HG02938 (cell line): Measurements from ENCODE around the gene HELLS.
"Not testable (repeated sequence)": the region's sequence is repeated elsewhere in the genome, so short reads cannot be mapped to it uniquely, and the experiment has no call there.

ENCODE experiments used
- ATAC-seq: cut with Tn5 transposase; IDR thresholded peaks from one replicate; pipeline ENCODE4 v1.9.1; 2021; ENCODE audit warnings: mild to moderate bottlenecking, moderate library complexity; ENCODE audit not compliant: unreplicated experiment

Gene HELLS

DNA sequence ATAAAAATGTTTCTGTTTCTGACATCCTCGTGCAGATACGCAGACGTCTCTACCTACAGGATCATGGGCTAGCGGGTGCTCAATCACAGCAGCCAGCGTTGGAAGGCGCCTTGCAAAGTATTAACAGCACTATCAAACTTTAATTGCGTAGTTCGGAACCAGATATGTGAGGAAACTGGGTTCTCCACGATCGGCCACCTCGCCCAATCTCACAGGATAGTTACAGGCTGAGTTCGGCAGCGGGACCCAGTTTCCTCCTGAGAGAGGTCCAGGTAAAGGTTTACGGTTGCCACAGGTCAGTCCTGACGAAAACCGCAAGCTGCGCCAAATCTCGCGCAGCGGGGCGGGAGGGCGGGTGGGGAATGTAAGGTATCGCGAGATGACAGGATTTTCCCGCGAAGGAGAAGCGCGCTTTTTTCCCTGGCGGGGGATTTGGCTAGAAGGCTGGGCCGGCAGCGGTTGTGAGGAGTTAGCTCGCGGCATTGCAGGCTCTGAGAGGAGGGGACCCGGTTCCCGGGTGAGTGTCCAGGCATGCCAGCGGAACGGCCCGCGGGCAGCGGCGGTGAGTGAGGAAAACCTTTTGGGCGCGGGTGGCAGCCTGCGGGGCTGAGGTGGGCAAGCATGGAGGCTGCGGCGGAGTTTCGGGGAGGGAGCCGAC lies at the start of gene HELLS:
Gene HELLS (plus strand): TSS at position 398 of the 658 bp plus-strand sequence. CDS start 134 bp downstream, at position 532.
- peak; percentile 77 for ATAC-seq

DNA sequence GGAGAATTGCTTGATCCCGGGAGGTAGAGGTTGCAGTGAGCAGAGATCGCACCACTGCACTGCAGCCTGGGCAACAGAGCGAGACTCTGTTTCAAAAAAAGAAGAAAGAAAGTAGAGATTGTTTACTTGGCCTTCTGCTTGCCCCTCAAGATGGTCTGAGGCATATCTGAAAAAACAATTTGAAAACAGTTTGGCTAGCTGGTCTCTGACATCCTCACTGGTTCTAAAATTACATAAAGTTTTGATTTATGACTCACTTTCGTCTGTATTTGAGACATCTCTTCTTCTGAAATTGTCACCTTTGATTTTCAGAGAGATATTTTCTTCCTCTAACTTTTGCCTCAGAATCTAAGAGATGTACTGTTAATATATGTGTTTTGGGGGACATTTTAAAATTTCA lies 49.6 kb upstream of the HELLS start:
- ATAC-seq: peak; percentile 59

DNA sequence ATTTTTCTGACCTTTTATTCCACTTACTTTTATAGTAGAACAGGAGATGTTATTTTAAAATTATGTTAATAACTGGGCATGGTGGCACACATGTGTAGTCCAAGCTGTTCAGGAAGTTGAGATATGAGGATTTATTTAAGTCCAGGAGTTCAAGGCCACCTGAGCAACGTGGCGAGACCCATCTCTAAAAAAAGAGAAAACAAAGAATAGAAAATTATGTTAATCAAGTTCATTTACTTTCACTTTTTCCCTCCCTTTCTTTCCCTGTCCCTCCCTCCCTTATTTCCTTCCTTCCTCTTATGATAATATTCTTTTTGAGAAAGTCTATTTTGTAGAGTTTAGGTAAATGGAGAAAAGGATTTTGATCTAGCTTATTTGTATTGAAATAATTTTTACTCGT lies 48.9 kb upstream of the HELLS start:
- ATAC-seq: no peak

DNA sequence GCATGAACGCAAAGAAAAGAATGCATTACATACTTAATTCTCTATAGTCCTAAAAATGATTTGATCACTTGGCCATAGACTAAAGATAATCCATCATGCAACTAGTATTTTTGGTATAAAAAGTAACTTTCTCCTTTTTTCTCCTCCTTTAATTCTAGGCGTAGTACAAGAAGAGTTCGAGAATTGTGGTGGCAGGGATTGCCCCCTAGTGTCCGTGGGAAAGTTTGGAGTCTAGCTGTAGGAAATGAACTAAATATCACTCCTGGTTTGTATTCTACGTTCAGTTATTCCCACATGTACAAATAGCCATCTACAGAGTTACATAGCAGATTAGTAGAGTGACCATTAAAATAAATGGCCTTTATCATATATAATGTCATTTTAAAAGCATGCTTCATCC lies 45.5 kb upstream of the HELLS start:
- ATAC-seq: no peak

GRCh38 chr10:94521276-94522250 lies 24.0 kb upstream of the HELLS start:
- no peak for ATAC-seq

GRCh38 chr10:94524146-94524545 lies 21.4 kb upstream of the HELLS start:
- no peak for ATAC-seq

- no peak for ATAC-seq
Measured at GRCh38 chr10:94524711-94525110, 20.9 kb upstream of the HELLS start.

GRCh38 chr10:94531550-94531949 lies 14.0 kb upstream of the HELLS start:
- ATAC-seq: not testable (repeated sequence)

- ATAC-seq: no peak
Measured at GRCh38 chr10:94533027-94533426, 12.6 kb upstream of the HELLS start.

DNA sequence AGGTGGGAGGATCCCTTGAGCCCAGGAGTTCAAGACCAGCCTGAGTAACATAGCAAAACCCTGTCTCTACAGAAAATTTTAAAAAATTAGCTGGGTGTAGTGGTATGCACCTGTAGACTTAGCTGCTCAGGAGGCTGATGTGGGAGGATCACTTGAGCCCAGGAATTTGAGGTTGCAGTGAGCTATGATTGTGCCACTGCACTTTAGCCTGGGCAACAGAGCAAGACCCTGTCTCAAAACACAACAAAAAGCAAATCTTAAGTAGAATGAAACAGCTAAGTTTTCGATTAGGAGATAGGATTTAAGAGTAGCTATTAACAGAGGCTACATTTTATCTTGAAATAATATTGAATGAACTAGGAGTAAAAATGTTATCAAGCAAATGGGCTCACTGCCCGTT lies 3.3 kb upstream of the HELLS start:
- ATAC-seq: not testable (repeated sequence)

DNA sequence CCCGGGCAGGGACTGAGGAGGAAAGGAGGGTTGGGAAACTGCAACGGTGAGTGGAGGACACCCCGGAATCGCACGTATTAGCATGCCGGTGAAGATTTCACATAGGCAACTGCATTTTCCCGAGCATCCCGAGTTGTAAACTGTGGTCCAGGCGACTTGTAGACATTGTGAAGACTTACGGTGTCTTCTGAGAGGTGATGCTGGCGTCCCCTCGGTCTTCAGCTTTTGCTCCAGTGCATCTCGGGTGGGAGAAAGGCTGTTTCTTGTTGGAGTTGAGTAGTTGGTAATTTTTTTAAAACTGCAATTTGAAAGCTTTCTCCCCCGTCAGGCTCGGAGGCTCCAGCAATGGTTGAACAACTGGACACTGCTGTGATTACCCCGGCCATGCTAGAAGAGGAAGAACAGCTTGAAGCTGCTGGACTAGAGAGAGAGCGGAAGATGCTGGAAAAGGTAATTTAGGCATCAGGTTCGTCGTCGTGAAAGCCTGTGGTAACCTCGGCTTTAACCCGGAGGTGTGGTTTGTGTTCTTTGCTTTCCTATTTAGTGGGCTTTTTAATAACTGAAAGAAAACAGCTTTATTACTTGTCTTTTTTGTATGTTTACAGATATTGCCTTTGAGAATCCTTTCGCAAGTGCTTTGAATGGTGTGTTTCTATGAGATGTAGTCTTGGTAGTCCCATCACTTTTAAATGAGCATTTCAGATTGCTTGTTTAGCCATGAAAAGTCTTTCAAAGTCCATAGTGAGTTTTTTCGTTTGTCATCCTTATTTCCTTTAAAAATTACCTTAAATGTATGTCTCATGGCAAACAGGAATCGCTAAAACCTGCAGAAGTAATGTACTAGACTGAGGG lies 687 bp downstream of the HELLS start:
- peak; percentile 8 for ATAC-seq

GRCh38 chr10:94546901-94547185 lies 1.3 kb downstream of the HELLS start:
- ATAC-seq: no peak

GRCh38 chr10:94549221-94549620 lies 3.6 kb downstream of the HELLS start:
- ATAC-seq: no peak

GRCh38 chr10:94567714-94568307 lies 22.2 kb downstream of the HELLS start:
- not testable (repeated sequence) for ATAC-seq

DNA sequence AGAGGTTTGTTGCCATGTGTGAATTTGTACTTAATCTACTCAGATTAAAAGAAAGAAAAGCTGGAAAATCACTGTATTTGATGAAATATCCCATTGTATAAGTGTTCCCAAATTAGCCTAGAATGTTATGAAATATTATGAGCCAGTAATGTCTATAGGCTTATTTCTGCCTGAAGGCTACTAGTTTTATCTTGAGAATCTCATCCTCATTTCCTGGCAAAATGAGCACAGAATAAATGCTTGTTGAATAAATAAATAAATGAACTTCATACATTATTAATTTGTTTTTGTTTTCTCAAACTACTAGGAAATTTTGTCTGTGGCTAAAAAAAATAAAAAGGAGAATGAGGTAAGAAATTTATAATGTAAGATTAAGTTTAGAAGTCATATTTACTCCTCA lies 25.5 kb downstream of the HELLS start:
- no peak for ATAC-seq

DNA sequence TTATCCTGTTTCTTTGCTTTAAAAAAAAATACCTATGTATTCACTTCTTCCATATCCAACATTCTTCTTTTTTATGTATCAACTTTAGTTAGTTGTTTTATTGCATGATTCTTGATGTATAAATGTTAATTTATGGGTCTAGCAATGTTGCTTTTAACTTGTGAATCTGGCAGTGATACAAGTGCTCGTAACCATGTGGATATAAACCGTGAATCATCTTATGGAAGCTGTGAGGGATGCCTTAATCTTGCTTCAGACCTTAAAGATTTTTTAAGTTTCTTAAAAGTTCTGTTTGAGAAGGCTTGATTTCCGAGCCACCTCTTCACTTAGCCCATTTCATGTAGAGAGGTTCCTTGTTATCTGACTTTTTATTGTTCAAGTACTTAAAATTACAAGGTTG lies 25.9 kb downstream of the HELLS start:
- no peak for ATAC-seq

DNA sequence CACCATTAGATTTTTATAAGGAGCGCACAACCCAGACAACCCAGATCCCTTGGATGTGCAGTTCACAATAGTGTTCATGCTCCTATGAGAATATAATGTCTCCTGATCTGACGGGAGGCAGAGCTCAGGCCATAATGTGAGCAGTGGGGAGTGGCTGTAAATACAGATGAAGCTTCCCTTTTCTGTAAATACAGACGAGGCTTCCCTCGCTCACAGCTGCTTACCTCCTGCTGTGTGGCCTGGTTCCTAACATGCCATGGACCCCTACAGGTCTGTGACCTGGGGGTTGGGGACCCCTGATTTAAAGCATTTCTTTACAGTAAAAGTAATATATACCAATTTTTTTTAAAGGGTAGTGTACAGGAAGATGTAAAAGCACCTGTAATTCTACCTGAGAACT lies 33.2 kb downstream of the HELLS start:
- ATAC-seq: no peak

DNA sequence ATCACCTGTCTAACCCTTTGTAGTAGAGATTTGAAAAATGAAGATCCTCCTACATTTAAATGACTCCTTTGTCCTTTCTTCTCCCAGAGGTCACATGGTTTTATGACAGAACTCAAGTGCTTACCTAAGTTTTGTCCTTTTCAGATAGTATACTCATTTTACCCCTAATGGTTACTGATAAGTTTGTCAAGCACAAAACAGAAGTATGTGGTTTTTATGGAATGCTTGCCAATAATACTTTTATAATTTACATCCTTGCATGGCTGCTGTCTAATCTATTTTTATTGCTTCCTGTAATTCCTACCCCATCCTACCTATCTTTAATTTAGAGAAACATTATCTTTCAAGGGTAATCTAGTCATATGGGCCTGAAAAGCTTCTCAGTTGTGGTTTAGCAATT lies 37.5 kb downstream of the HELLS start:
- ATAC-seq: no peak

DNA sequence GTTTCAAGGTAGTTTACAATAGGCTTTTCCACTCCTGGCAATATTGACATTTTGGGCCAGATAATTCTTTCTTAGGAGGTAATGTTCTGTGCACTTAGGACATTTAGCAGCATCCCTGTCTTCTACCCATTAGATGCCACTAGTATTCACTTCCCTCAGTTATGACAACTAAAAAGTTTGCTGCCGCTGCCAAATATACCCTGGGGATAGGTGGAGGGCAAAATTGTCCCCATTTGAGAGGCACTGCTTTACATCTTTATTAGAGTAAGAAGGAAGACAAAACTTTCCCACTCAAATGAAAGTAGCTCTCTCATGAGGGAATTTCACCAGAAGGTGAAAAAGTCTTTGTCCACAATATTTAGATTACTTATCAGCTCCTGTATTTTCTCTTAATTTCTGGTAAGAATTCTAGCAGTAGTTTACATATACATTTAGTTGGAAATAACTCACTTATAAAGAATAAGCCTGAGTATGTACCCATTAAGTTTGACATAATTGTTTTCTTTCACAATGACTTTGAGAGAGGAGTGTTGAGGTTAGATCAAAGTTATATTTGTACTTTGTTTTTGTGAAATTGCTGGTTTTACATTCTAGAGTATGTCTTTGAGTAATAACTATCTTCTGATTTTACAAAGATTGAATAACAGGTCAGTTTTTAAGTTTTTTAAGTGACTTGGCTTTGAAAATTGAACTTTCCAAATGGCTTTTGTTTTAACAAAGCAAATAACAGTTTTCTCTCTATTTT lies 46.0 kb downstream of the HELLS start:
- peak; percentile 84 for ATAC-seq
